LNCAP (cell line): ENCODE data around the gene SOCS1.

Source experiments
- CTCF ChIP-seq: fragments of 450-650 bp; IDR thresholded peaks from 2 replicates; pipeline ENCODE4 v1.5.1; 2017; ENCODE audit warnings: mild to moderate bottlenecking

SOCS1 gene

GRCh38 chr16:11249233-11250061, 6.6 kb downstream of the SOCS1 start:
- no peak for TF ChIP-seq CTCF

- TF ChIP-seq CTCF = no peak
Observed at GRCh38 chr16:11248133-11248532, 7.9 kb downstream of the SOCS1 start.

- TF ChIP-seq CTCF = no peak
Observed at GRCh38 chr16:11245988-11246387, 10.0 kb downstream of the SOCS1 start.

- TF ChIP-seq CTCF = no peak
Observed at GRCh38 chr16:11245222-11245737, 10.7 kb downstream of the SOCS1 start.

GRCh38 chr16:11242658-11243057, 13.3 kb downstream of the SOCS1 start:
- no peak for TF ChIP-seq CTCF

GRCh38 chr16:11241480-11242204, 14.4 kb downstream of the SOCS1 start:
- no peak for TF ChIP-seq CTCF

GRCh38 chr16:11240636-11241473, 15.1 kb downstream of the SOCS1 start:
- no peak for TF ChIP-seq CTCF
